Keratinocyte (primary cell): Measurements from ENCODE around the gene KIAA1755. TPM values are rescaled to one million over a fixed set of nuclear protein-coding genes. Genes with fewer than 3 reads are reported as not detected.

Experiments used
- DNase-seq: peaks from one replicate; pipeline ENCODE4 v3.0.0-alpha.2; 2011; ENCODE audit warnings: low read depth, missing footprints, low spot score
- FAIRE-seq: peaks from 2 replicates; lab custom pipeline; 2011; peaks lifted over from hg19 to GRCh38; lab: Jason Lieb, UNC
- H2AFZ ChIP-seq: 2 replicates; pipeline ENCODE4 v1.6.0; 2012; ENCODE audit warnings: low read length, control low read depth, inconsistent platforms; ENCODE audit not compliant: control insufficient read depth
- H3K27ac ChIP-seq: 2 replicates; pipeline ENCODE4 v1.5.1; 2011; ENCODE audit warnings: low read length; ENCODE audit not compliant: control insufficient read depth, insufficient read depth
- H3K27me3 ChIP-seq: 3 replicates; pipeline ENCODE4 v1.6.0; 2011; ENCODE audit warnings: low read length; ENCODE audit not compliant: control insufficient read depth, insufficient read depth; ENCODE audit errors: extremely low read depth
- H3K36me3 ChIP-seq, 2 experiments: 2 replicates in 1 of 2; 3 replicates in 1 of 2; pipeline ENCODE4 v1.5.1; 2011; ENCODE audit warnings: low read length in 2 of 2, mild to moderate bottlenecking in 1 of 2; ENCODE audit not compliant: control insufficient read depth in 2 of 2, insufficient read depth in 2 of 2; ENCODE audit errors: extremely low read depth in 1 of 2
- H3K4me1 ChIP-seq: 3 replicates; pipeline ENCODE4 v1.5.1; 2011; ENCODE audit warnings: low read length; ENCODE audit not compliant: control insufficient read depth, insufficient read depth; ENCODE audit errors: extremely low read depth
- H3K4me2 ChIP-seq: 3 replicates; pipeline ENCODE4 v1.6.0; 2011; ENCODE audit warnings: low read depth, low read length; ENCODE audit not compliant: control insufficient read depth, insufficient read depth; ENCODE audit errors: extremely low read depth
- H3K4me3 ChIP-seq, 3 experiments: fragments of 200-600 bp in 1 of 3; sonication (generic) in 1 of 3; 2 replicates in 2 of 3; 3 replicates in 1 of 3; pipeline ENCODE4 v1.5.1; 2011 to 2016; ENCODE audit warnings: low read length in 3 of 3, mild to moderate bottlenecking in 3 of 3, control low read depth in 2 of 3, inconsistent platforms in 1 of 3, low read depth in 1 of 3, mixed read lengths in 1 of 3, mixed run types in 1 of 3, moderate library complexity in 1 of 3; ENCODE audit not compliant: control insufficient read depth in 2 of 3, insufficient read depth in 2 of 3; ENCODE audit errors: extremely low read depth in 1 of 3
- H3K79me2 ChIP-seq: 2 replicates; pipeline ENCODE4 v1.6.0; 2012; ENCODE audit warnings: low read length; ENCODE audit not compliant: control insufficient read depth, insufficient read depth
- H3K9ac ChIP-seq: 3 replicates; pipeline ENCODE4 v1.6.0; 2011; ENCODE audit warnings: low read length; ENCODE audit not compliant: control insufficient read depth, insufficient read depth; ENCODE audit errors: extremely low read depth
- H3K9me1 ChIP-seq: 3 replicates; pipeline ENCODE4 v1.6.0; 2011; ENCODE audit warnings: low read length; ENCODE audit not compliant: control insufficient read depth, insufficient read depth; ENCODE audit errors: extremely low read depth
- H3K9me3 ChIP-seq: 2 replicates; pipeline ENCODE4 v1.5.1; 2012; ENCODE audit warnings: low read depth, low read length; ENCODE audit not compliant: control insufficient read depth
- H4K20me1 ChIP-seq: 3 replicates; pipeline ENCODE4 v1.6.0; 2011; ENCODE audit warnings: low read length; ENCODE audit not compliant: control insufficient read depth, insufficient read depth; ENCODE audit errors: extremely low read depth
- EZH2 ChIP-seq: IDR thresholded peaks from one replicate; pipeline ENCODE4 v1.6.1; 2012; ENCODE audit warnings: inconsistent platforms, mild to moderate bottlenecking, low read length, moderate library complexity
- dilution Hi-C: fragments of 300-500 bp; cut with MboI; formaldehyde crosslinking; loops from one replicate; pipeline ENCODE4 v1.7.0; 2020; ENCODE audit warnings: low sequenced_read_pairs; ENCODE audit not compliant: extremely low pct_ligation_motif_present
- polyA plus RNA-seq, 5 experiments: library from polyadenylated mRNA; depleted of rRNA in 3 of 5; stranded (reverse) in 3 of 5; stranded (forward) in 1 of 5; unstranded in 1 of 5; fragments of >200 nt; gene quantifications; 1 replicate in 1 of 5; 2 replicates in 3 of 5; 3 replicates in 1 of 5; pipeline versions ENCODE4 v1.2.1 to v1.2.3, GENCODE V29; 2011 to 2012; ENCODE audit warnings: missing spikeins in 2 of 5, low read depth in 1 of 5, low replicate concordance in 1 of 5
- TF ChIP-seq, protein P1 (sequence below), 3 experiments: IDR thresholded peaks in 1 of 3; conservative IDR thresholded peaks in 1 of 3; optimal IDR thresholded peaks in 1 of 3; 2 replicates in 2 of 3; 3 replicates in 1 of 3; pipeline versions ENCODE3 to v1.5.1; 2011; ENCODE audit warnings: low read length in 3 of 3, mild to moderate bottlenecking in 3 of 3, moderate library complexity in 2 of 3, control low read depth in 1 of 3, inconsistent platforms in 1 of 3; ENCODE audit not compliant: insufficient read depth in 2 of 3; ENCODE audit errors: extremely low read depth in 1 of 3

KIAA1755 gene
- polyA plus RNA-seq, 1 donor (not counting 4 experiments of a cell fraction or from before 2014, with no cell fraction given), result not detected

DNA sequence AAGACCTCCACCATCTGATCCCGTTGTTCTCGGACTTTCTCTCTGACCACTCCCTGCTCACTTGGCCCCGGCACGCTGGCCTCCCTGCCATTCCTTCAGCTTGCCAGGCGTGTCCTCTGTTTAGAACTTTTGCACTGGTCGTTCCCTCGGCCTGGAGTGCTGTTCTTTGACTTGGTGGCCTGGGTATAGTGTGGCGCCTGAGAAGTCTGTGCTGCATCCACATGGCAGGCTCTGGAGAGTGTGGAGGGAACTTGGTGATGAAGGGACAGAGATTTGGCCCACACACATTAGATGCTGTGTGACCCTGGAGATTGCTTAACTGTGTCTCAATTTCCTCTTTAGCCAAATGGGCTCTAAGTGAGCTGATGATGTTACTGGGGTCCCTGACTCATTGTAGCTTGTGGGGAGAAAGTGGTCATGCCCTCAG is 82.5 kb downstream of the KIAA1755 start:
- Histone ChIP-seq H3K27ac (no peak overlapping the region), H3K4me3 (no peak overlapping the region), H3K9me1 (no peaks in the 10 kb centered on the region), H3K9me3 (no peaks in the 10 kb centered on the region), H3K36me3 (no peaks in the 10 kb centered on the region), H3K9ac (no peak overlapping the region), H3K4me1 (peaks cover 18% of the 10 kb centered on the region), H4K20me1 (no peaks in the 10 kb centered on the region), H3K4me2 (no peak overlapping the region), H3K27me3 (no peaks in the 10 kb centered on the region), H3K79me2 (no peaks in the 10 kb centered on the region), H2AFZ (no peak overlapping the region)
- no peak for FAIRE-seq
- TF ChIP-seq, protein P1, sequence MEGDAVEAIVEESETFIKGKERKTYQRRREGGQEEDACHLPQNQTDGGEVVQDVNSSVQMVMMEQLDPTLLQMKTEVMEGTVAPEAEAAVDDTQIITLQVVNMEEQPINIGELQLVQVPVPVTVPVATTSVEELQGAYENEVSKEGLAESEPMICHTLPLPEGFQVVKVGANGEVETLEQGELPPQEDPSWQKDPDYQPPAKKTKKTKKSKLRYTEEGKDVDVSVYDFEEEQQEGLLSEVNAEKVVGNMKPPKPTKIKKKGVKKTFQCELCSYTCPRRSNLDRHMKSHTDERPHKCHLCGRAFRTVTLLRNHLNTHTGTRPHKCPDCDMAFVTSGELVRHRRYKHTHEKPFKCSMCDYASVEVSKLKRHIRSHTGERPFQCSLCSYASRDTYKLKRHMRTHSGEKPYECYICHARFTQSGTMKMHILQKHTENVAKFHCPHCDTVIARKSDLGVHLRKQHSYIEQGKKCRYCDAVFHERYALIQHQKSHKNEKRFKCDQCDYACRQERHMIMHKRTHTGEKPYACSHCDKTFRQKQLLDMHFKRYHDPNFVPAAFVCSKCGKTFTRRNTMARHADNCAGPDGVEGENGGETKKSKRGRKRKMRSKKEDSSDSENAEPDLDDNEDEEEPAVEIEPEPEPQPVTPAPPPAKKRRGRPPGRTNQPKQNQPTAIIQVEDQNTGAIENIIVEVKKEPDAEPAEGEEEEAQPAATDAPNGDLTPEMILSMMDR (optimal IDR thresholded peaks at IDR 0.05 in 1 of 3, IDR thresholded peaks at IDR 0.05 in 1 of 3, conservative IDR thresholded peaks at IDR 0.05 in 1 of 3; ENCODE audit: extremely low read depth in 1 of 3, insufficient read depth in 2 of 3, low read length in 3 of 3), result no peak
- no peak for TF ChIP-seq EZH2
- dilution Hi-C loops, result no loop called here
- DNase-seq, result no peak

DNA sequence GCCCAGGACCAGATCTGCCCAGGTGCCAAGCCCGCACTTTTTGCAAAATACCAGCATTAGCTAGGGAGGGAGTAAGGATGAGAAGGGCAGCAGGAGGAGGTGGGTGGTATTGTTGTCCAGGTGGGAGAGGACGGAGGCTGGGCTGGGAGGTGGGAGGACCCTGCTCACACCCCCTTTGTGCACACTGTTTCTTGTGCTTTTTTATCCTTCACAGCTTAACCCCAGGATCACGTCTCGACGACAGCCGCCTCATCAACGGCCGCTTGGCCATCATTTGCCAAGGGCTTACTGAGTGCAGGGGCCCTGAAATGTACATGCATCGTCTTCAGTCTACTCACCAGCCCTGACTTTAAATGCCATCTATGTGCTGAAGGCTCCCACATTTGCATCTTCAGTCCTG is 83.3 kb downstream of the KIAA1755 start:
- Histone ChIP-seq H3K27me3 (no peaks in the 10 kb centered on the region), H3K9me3 (no peaks in the 10 kb centered on the region), H3K4me2 (no peak overlapping the region), H3K36me3 (no peaks in the 10 kb centered on the region), H4K20me1 (no peaks in the 10 kb centered on the region), H3K9ac (no peak overlapping the region), H3K27ac (no peak overlapping the region), H3K79me2 (no peaks in the 10 kb centered on the region), H3K9me1 (no peaks in the 10 kb centered on the region), H3K4me1 (peaks cover 20% of the 10 kb centered on the region), H2AFZ (no peak overlapping the region), H3K4me3 (no peak overlapping the region)
- FAIRE-seq, result no peak
- DNase-seq, result no peak
- TF ChIP-seq EZH2, result no peak
- TF ChIP-seq, protein P1 (optimal IDR thresholded peaks at IDR 0.05 in 1 of 3, IDR thresholded peaks at IDR 0.05 in 1 of 3, conservative IDR thresholded peaks at IDR 0.05 in 1 of 3; ENCODE audit: extremely low read depth in 1 of 3, insufficient read depth in 2 of 3, low read length in 3 of 3), result no peak
- dilution Hi-C loops, result no loop called here
